Glutamatergic neuron (in vitro differentiated cells): ENCODE results near the gene HIC1. TPM values are rescaled to one million over a fixed set of nuclear protein-coding genes. Genes with fewer than 3 reads are reported as not detected.
A peak's percentile ranks its signal among the peaks of the same experiment; 100 is the strongest.

Experiments
- DNase-seq: peaks from one replicate; pipeline ENCODE4 v3.0.0; 2022
- H3K27ac Mint-ChIP-seq: one replicate; pipeline ENCODE4 v1.8.0; 2020; ENCODE audit warnings: mild to moderate bottlenecking, mixed read lengths, inconsistent platforms; ENCODE audit not compliant: unreplicated experiment
- H3K27me3 Mint-ChIP-seq: one replicate; pipeline ENCODE4 v1.8.0; 2020; ENCODE audit warnings: mild to moderate bottlenecking, moderate library complexity, mixed read lengths, inconsistent platforms; ENCODE audit not compliant: unreplicated experiment
- H3K36me3 Mint-ChIP-seq: one replicate; pipeline ENCODE4 v1.8.0; 2020; ENCODE audit warnings: mild to moderate bottlenecking, mixed read lengths, inconsistent platforms; ENCODE audit not compliant: unreplicated experiment
- H3K4me1 Mint-ChIP-seq: one replicate; pipeline ENCODE4 v1.8.0; 2020; ENCODE audit warnings: mild to moderate bottlenecking, low read depth, mixed read lengths, inconsistent platforms; ENCODE audit not compliant: unreplicated experiment
- H3K4me3 Mint-ChIP-seq: one replicate; pipeline ENCODE4 v1.8.0; 2020; ENCODE audit warnings: mild to moderate bottlenecking, mixed read lengths, inconsistent platforms; ENCODE audit not compliant: unreplicated experiment
- H3K9me3 Mint-ChIP-seq: one replicate; pipeline ENCODE4 v1.8.0; 2020; ENCODE audit warnings: mild to moderate bottlenecking, moderate library complexity, mixed read lengths, inconsistent platforms; ENCODE audit not compliant: unreplicated experiment
- CTCF ChIP-seq: fragments of 200-600 bp; sonication (generic); IDR thresholded peaks from one replicate; pipeline ENCODE4 v1.5.0; 2021; ENCODE audit not compliant: partially characterized antibody, unreplicated experiment
- total RNA-seq: library from RNA; stranded (reverse); fragmentation: NEBNext Ultra II Directional; extraction: Animal tissue kit (Norgen Biotek cat#: 25700); gene quantifications from one replicate; pipeline ENCODE4 v1.2.1, GENCODE V29; 2021; ENCODE audit not compliant: unreplicated experiment

Gene HIC1
- total RNA-seq, 1 donor from 2014 or later: 2.5 TPM

- Mint-ChIP-seq H3K27me3 (peaks cover 12% of the 10 kb centered on the region), H3K4me1 (peaks cover 3% of the 10 kb centered on the region), H3K4me3 (peak overlapping the region; percentile 75), H3K9me3 (peaks cover 9% of the 10 kb centered on the region), H3K27ac (no peak overlapping the region), H3K36me3 (no peaks in the 10 kb centered on the region)
- DNase-seq: peak; percentile 82
- peak; percentile 64 for TF ChIP-seq CTCF
Observed at GRCh38 chr17:2053380-2054261, 1.3 kb upstream of the HIC1 start.

GRCh38 chr17:2054262-2054511, 716 bp upstream of the HIC1 start:
- no peak overlapping the region for H3K27ac Mint-ChIP-seq
- no peaks in the 10 kb centered on the region for H3K36me3 Mint-ChIP-seq
- H3K27me3 Mint-ChIP-seq: peaks cover 9% of the 10 kb centered on the region
- peaks cover under 1% of the 10 kb centered on the region for H3K4me1 Mint-ChIP-seq
- TF ChIP-seq CTCF: no peak
- peaks cover 6% of the 10 kb centered on the region for H3K9me3 Mint-ChIP-seq
- peak overlapping the region; percentile 74 for H3K4me3 Mint-ChIP-seq
- DNase-seq: no peak

- Mint-ChIP-seq H3K9me3 (peaks cover 4% of the 10 kb centered on the region), H3K36me3 (no peaks in the 10 kb centered on the region), H3K27ac (no peak overlapping the region), H3K27me3 (peaks cover 11% of the 10 kb centered on the region), H3K4me3 (no peak overlapping the region), H3K4me1 (peaks cover 3% of the 10 kb centered on the region)
- DNase-seq: no peak
- TF ChIP-seq CTCF: no peak
Observed at GRCh38 chr17:2055292-2056205, 646 bp downstream of the HIC1 start.

GRCh38 chr17:2056206-2057174, 1.6 kb downstream of the HIC1 start:
- H3K9me3 Mint-ChIP-seq: peaks cover 4% of the 10 kb centered on the region
- DNase-seq: peak; percentile 53
- H3K4me1 Mint-ChIP-seq: peaks cover 3% of the 10 kb centered on the region
- no peak overlapping the region for H3K27ac Mint-ChIP-seq
- no peaks in the 10 kb centered on the region for H3K36me3 Mint-ChIP-seq
- H3K4me3 Mint-ChIP-seq: no peak overlapping the region
- peaks cover 13% of the 10 kb centered on the region for H3K27me3 Mint-ChIP-seq
- no peak for TF ChIP-seq CTCF
